Activated CD4-positive, alpha-beta T cell treated with anti-CD3 and anti-CD28 coated beads for 36 hours (primary cell): ENCODE measurements around the gene ZNF600. TPM values are rescaled to one million over a fixed set of nuclear protein-coding genes. Genes with fewer than 3 reads are reported as not detected.
A peak's percentile ranks its signal among the peaks of the same experiment; 100 is the strongest.
"Not testable (repeated sequence)": the region's sequence is repeated elsewhere in the genome, so short reads cannot be mapped to it uniquely, and the experiment has no call there.

Source experiments
- ATAC-seq: fragments of 200-7000 bp; cut with Tn5 transposase; one replicate; pipeline ENCODE4 v1.10.0; 2021; ENCODE audit warnings: mild to moderate bottlenecking, moderate library complexity
- CTCF ChIA-PET: fragments of 350-600 bp; sonication (Branson Sonifier 250); formaldehyde crosslinking; loops from one replicate; lab custom pipeline; 2021; ENCODE audit warnings: antibody characterized with exemption; lab: Charles Lee
- POLR2A ChIA-PET: fragments of 350-600 bp; sonication (Branson Sonifier 250); formaldehyde crosslinking; loops from one replicate; lab custom pipeline; 2021; ENCODE audit warnings: antibody characterized with exemption, inconsistent platforms; lab: Charles Lee
- DNase-seq: peaks from one replicate; pipeline ENCODE4 v3.0.0-alpha.2; 2020
- H3K27ac Mint-ChIP-seq: one replicate; pipeline ENCODE4 v1.8.0; 2021; ENCODE audit warnings: mixed read lengths
- H3K27me3 Mint-ChIP-seq: one replicate; pipeline ENCODE4 v1.8.0; 2021; ENCODE audit warnings: mixed read lengths
- H3K36me3 Mint-ChIP-seq: one replicate; pipeline ENCODE4 v1.8.0; 2021; ENCODE audit warnings: low read depth, mixed read lengths
- H3K4me1 Mint-ChIP-seq: one replicate; pipeline ENCODE4 v1.8.0; 2021; ENCODE audit warnings: mixed read lengths
- H3K4me3 Mint-ChIP-seq: one replicate; pipeline ENCODE4 v1.8.0; 2021; ENCODE audit warnings: mild to moderate bottlenecking, moderate library complexity, mixed read lengths
- H3K9me3 Mint-ChIP-seq: one replicate; pipeline ENCODE4 v1.8.0; 2021; ENCODE audit warnings: low read depth, mixed read lengths
- intact Hi-C, 2 experiments: fragments of 100-400 bp; cut with DNase I in 1 of 2; cut with micrococcal nuclease in 1 of 2; formaldehyde crosslinking; loops; one replicate each; pipeline versions ENCODE4 v1.14.2 to v1.15.1; 2022 to 2024; cut with DNase I, micrococcal nuclease
- total RNA-seq, 2 experiments: library from RNA; stranded (reverse); gene quantifications; one replicate each; pipeline ENCODE4 v1.2.3, GENCODE V29; 2021

Gene ZNF600
- total RNA-seq, 2 experiments from 2014 or later, result 10.6 to 14.3 TPM

GRCh38 chr19:52741371-52741770 is 45.2 kb downstream of the ZNF600 start:
- DNase-seq, H3K9me3 Mint-ChIP-seq, H3K36me3 Mint-ChIP-seq, ATAC-seq, CTCF ChIA-PET, H3K27ac Mint-ChIP-seq, H3K4me3 Mint-ChIP-seq, intact Hi-C loops, H3K27me3 Mint-ChIP-seq, POLR2A ChIA-PET: not testable (repeated sequence)
- peaks cover 16% of the 10 kb centered on the region for H3K4me1 Mint-ChIP-seq

- H3K4me1 Mint-ChIP-seq, result peaks cover 24% of the 10 kb centered on the region
- CTCF ChIA-PET, result interaction anchor here (0.7 kb wide), 1 partner anchor 83 kb away, joined by 4 read pairs; no protein-coding TSS in a partner anchor
- ATAC-seq (no peak), DNase-seq (no peak)
- POLR2A ChIA-PET, result no interaction called here
- intact Hi-C loops, result no loop called here
- no peaks in the 10 kb centered on the region for H3K36me3 Mint-ChIP-seq
- no peaks in the 10 kb centered on the region for H3K27me3 Mint-ChIP-seq
- no peak overlapping the region for H3K4me3 Mint-ChIP-seq
- no peaks in the 10 kb centered on the region for H3K9me3 Mint-ChIP-seq
- no peak overlapping the region for H3K27ac Mint-ChIP-seq
These were observed 47.0 kb downstream of the ZNF600 start for GRCh38 chr19:52739576-52739975.

- Mint-ChIP-seq H3K27ac (peak overlapping the region; percentile 89), H3K4me1 (peaks cover 24% of the 10 kb centered on the region), H3K27me3 (no peaks in the 10 kb centered on the region), H3K4me3 (peak overlapping the region; percentile 88), H3K36me3 (peaks cover 15% of the 10 kb centered on the region), H3K9me3 (no peaks in the 10 kb centered on the region)
- intact Hi-C loops, result loop anchor here (1.0 to 2.0 kb wide), 19 partner anchors 45 to 660 kb away; partner anchors contain the start of genes ZNF160 (in 1 of the 2), ZNF320 (in 1 of the 2), ZNF347 (in 1 of the 2) and ZNF468 (in 1 of the 2)
- DNase-seq, result peak; percentile 39
- CTCF ChIA-PET, result no interaction called here
- no peak for ATAC-seq
- POLR2A ChIA-PET, result no interaction called here
These were observed 50.9 kb downstream of the ZNF600 start for GRCh38 chr19:52735734-52736133.

DNA sequence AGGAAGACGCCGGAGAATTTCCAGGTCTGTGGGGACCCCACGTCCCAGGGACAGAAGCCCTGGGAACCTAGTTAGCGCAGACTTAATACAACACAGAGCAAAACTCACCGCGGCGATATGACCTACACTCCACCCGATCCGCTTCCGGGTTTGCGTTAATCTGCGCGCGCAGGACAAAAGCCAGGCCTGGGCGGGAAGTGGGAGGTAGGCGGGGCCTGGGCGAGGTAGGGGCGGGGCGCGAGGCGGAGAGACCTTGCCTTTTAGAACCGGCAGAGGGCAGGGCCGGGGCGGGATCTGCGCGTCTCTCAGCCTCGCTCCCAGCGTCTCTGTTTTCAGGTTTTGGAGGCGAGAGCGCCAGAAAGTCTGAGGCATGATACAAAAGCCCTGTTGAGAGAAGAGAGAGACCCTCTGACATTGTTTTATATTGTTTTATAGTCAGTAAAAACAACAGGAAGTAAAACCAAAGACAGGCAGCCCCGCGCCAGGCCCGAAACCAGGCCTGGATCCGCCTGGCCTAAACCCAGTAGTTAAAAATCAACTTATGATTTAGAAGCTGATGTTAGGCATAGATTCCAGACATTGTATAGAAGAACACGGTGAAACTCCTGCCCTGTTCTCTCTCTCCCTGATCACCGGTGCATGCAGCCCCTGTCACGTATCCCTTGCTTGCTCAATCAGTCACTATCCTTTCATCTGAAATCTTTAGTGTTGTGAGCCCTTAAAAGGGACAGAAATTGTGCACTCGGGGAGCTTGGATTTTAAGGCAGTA is 51.5 kb downstream of the ZNF600 start, which contains the start of gene ZNF611:
Gene ZNF611, minus strand, starts transcription at position 152 of the 769 bp plus-strand sequence. CDS start 19,150 bp downstream, outside the sequence.
- peaks cover 15% of the 10 kb centered on the region for H3K36me3 Mint-ChIP-seq
- peak; percentile 100 for DNase-seq
- no peaks in the 10 kb centered on the region for H3K27me3 Mint-ChIP-seq
- peak within 1 kb of the TSS; percentile 89 for H3K27ac Mint-ChIP-seq
- ChIA-PET CTCF (no interaction called here), POLR2A (no interaction called here)
- H3K4me3 Mint-ChIP-seq, result peak within 1 kb of the TSS; percentile 88
- intact Hi-C loops, result loop anchor here (1.0 to 2.0 kb wide), 19 partner anchors 44 to 660 kb away; partner anchors contain the start of genes ZNF160 (in 1 of the 2), ZNF320 (in 1 of the 2), ZNF347 (in 1 of the 2) and ZNF468 (in 1 of the 2)
- peak; percentile 97 for ATAC-seq
- peaks cover 24% of the 10 kb centered on the region for H3K4me1 Mint-ChIP-seq
- H3K9me3 Mint-ChIP-seq, result no peaks in the 10 kb centered on the region

DNA sequence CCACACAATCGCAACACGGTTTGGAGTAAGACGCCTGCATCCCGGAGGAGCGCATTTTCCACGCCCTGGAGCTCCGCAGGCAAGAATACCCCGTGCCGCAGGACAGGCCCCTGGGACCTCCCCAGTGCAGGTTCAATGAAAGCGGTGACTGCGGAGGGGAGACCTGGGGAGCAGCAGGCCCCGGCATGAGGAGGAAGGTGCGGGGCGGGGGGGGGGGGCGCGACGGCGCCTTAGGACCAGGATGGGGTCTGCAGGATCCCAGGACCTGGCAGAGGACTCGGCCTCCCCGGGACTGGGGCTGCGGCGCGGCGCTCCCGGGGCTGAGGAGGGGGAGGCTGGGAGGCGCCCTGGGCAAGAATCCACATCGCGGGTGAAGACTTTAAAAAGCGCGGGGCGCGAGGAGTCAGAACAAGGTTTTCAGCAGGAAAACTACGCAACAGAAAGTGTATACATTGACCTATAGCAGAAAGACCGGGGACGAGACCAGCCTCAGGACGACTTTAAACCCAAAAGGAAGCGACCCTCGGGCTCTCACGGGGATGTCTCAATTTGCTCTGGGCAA is 52.2 kb downstream of the ZNF600 start:
- ChIA-PET CTCF (no interaction called here), POLR2A (no interaction called here)
- H3K27ac Mint-ChIP-seq, result peak overlapping the region; percentile 85
- ATAC-seq (peak; percentile 23), DNase-seq (peak; percentile 13)
- no peaks in the 10 kb centered on the region for H3K27me3 Mint-ChIP-seq
- no peaks in the 10 kb centered on the region for H3K9me3 Mint-ChIP-seq
- peaks cover 20% of the 10 kb centered on the region for H3K36me3 Mint-ChIP-seq
- peak overlapping the region; percentile 88 for H3K4me3 Mint-ChIP-seq
- intact Hi-C loops, result loop anchor here (2.0 kb wide), 3 partner anchors 44 to 208 kb away; partner anchors contain the start of gene ZNF808 (in 1 of the 2)
- peaks cover 27% of the 10 kb centered on the region for H3K4me1 Mint-ChIP-seq

- intact Hi-C loops, H3K9me3 Mint-ChIP-seq, H3K27ac Mint-ChIP-seq, H3K4me1 Mint-ChIP-seq, H3K27me3 Mint-ChIP-seq, ATAC-seq, DNase-seq, CTCF ChIA-PET, POLR2A ChIA-PET, H3K4me3 Mint-ChIP-seq: not testable (repeated sequence)
- H3K36me3 Mint-ChIP-seq, result peaks cover 73% of the 10 kb centered on the region
These were observed 60.5 kb downstream of the ZNF600 start for GRCh38 chr19:52726051-52726450.

DNA sequence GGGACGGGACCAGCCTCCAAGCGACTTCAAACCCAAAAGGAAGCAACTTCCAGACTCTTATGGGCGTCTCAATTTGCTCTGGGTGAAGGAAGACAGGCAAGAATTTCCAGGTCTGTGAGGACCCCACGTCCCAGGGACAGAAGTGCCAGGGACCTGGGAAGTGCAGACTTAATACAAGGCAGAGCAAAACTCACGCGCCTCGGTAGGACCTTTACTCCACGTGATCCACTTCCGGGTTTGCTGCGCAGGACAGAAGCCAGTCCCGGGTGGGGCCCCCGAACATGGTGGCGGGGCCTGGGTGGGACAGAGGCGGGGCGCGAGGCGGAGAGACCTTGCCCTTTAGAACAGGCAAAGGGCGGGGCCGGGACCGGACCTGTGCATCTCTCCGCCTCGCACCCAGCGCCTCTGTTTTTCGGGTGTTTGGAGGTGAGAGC is 61.0 kb downstream of the ZNF600 start:
- intact Hi-C loops, result no loop called here
- DNase-seq, result no peak
- H3K36me3 Mint-ChIP-seq, result peaks cover 76% of the 10 kb centered on the region

DNA sequence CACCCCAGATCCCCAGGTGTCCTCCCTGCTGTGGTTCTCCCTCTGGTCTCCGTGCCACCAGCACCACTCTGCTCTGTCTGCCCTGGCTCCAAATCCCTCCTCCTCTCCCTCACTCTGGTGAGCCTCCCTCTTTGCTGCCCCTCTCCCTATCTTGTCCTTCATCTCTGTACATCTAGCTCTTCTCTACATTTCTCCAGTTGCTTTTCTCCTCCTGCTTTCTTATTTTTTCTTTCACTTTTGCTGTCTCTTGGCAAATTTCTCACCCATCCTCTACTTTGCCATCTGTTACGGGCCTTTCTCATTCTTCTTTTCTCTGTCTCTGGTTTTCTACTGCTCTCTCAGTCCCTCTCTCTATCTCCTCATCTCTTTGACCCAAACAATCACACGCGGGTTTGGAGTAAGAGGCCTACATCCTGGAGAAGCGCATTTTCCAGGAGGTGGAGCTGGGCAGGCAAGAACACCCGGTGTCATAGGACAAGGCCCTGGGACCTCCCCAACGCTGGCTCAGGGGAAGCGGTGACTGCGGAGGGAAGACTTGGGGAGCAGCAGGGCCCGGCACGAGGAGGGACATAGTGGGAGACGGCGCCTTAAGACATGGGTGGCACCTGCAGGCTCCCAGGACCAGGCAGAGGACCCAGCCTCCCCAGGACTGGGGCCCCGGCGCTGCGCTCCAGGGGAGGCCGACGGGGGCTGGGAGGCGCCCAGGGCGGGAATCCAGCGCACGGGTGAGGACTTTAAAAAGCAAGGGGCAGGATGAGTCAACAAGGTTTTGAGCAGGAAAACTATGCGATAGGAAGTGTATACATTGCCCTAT is 61.7 kb downstream of the ZNF600 start:
- peaks cover 77% of the 10 kb centered on the region for H3K36me3 Mint-ChIP-seq
- intact Hi-C loops, result no loop called here
- CTCF ChIA-PET, result no interaction called here
- no peak overlapping the region for H3K27ac Mint-ChIP-seq
- no peak for ATAC-seq
- no peak for DNase-seq
- H3K4me3 Mint-ChIP-seq, result no peak overlapping the region
- H3K4me1 Mint-ChIP-seq, result peaks cover 3% of the 10 kb centered on the region
- H3K27me3 Mint-ChIP-seq, result no peaks in the 10 kb centered on the region
- POLR2A ChIA-PET, result no interaction called here
- H3K9me3 Mint-ChIP-seq, result peaks cover 9% of the 10 kb centered on the region

More for the DNA sequence above, 61.0 kb downstream of the ZNF600 start:
- H3K9me3 Mint-ChIP-seq, result peaks cover 7% of the 10 kb centered on the region
- ChIA-PET POLR2A (no interaction called here), CTCF (no interaction called here)
- no peak overlapping the region for H3K27ac Mint-ChIP-seq
- no peaks in the 10 kb centered on the region for H3K27me3 Mint-ChIP-seq
- peaks cover 3% of the 10 kb centered on the region for H3K4me1 Mint-ChIP-seq
- H3K4me3 Mint-ChIP-seq, result no peak overlapping the region
- no peak for ATAC-seq

- H3K4me3 Mint-ChIP-seq, POLR2A ChIA-PET, H3K4me1 Mint-ChIP-seq, H3K27me3 Mint-ChIP-seq, DNase-seq, intact Hi-C loops, H3K27ac Mint-ChIP-seq, ATAC-seq, CTCF ChIA-PET: not testable (repeated sequence)
- Mint-ChIP-seq H3K9me3 (peaks cover 17% of the 10 kb centered on the region), H3K36me3 (peaks cover 82% of the 10 kb centered on the region)
These were observed 62.5 kb downstream of the ZNF600 start for GRCh38 chr19:52723907-52724598.

DNA sequence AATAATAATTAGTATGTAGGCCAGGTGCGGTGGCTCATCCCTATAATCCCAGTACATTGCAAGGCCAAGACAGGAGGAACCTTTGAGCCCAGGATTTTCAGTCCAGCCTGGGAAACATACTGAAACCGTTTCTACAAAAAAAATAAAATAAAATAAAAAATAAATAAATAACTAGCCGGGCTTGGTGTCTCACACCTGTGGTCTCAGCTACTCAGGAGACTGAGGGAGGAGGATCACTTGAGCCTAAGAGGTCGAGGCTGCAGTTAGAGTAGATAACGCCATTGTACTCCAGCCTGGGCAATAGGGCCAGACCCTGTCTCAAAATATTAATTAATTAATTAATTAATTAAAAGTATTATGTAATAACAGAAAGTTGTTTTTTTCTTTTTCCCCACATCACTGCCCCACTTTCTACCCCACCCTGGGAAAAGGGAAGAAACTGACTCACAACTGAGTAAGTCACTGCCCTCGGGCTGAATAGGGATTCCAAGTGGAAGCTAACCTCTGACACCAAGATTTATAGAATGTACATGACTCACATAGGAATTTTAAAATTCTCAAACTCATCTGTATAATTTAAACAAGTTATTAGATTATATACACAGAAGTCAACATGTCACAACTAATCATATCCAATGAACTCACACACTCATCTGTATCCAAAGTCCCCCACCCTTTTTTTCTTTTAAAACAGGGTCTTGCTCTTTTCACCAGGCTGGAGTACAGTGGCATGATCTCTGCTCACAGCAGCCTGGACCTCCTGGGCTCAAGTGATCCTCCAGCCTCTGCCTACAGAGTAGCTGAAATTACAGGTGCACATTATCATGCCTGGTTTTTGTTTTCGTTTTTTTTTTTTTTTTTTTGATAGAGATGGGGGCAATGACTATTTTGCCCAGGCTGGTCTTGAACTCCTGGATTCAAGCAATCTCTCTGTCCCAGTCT is 64.3 kb downstream of the ZNF600 start:
- POLR2A ChIA-PET, result no interaction called here

More for the DNA sequence above, 64.3 kb downstream of the ZNF600 start:
- Mint-ChIP-seq H3K27ac (no peak overlapping the region), H3K4me3 (no peak overlapping the region), H3K36me3 (peaks cover 74% of the 10 kb centered on the region), H3K4me1 (peaks cover 3% of the 10 kb centered on the region), H3K9me3 (peaks cover 18% of the 10 kb centered on the region), H3K27me3 (no peaks in the 10 kb centered on the region)
- CTCF ChIA-PET, result no interaction called here
- intact Hi-C loops, result no loop called here
- ATAC-seq (no peak), DNase-seq (no peak)
